SU-DHL-6 (cell line): ENCODE measurements around the gene EPS8.

Source experiments
- EZH2phosphoT487 ChIP-seq: fragments of 200-600 bp; sonication (generic), shearing (Covaris generic); conservative IDR thresholded peaks from 2 replicates; pipeline ENCODE4 v1.6.1; 2018; ENCODE audit warnings: mild to moderate bottlenecking, antibody characterized with exemption, low read length, moderate library complexity, mixed read lengths
- TF ChIP-seq, protein P1 (sequence below): fragments of 200-600 bp; sonication (generic); IDR thresholded peaks from one replicate; pipeline ENCODE4 v1.5.1; 2017; ENCODE audit warnings: antibody characterized with exemption, mild to moderate bottlenecking, low read length, moderate library complexity; ENCODE audit not compliant: insufficient read depth, poor library complexity, severe bottlenecking

- TF ChIP-seq, protein P1, sequence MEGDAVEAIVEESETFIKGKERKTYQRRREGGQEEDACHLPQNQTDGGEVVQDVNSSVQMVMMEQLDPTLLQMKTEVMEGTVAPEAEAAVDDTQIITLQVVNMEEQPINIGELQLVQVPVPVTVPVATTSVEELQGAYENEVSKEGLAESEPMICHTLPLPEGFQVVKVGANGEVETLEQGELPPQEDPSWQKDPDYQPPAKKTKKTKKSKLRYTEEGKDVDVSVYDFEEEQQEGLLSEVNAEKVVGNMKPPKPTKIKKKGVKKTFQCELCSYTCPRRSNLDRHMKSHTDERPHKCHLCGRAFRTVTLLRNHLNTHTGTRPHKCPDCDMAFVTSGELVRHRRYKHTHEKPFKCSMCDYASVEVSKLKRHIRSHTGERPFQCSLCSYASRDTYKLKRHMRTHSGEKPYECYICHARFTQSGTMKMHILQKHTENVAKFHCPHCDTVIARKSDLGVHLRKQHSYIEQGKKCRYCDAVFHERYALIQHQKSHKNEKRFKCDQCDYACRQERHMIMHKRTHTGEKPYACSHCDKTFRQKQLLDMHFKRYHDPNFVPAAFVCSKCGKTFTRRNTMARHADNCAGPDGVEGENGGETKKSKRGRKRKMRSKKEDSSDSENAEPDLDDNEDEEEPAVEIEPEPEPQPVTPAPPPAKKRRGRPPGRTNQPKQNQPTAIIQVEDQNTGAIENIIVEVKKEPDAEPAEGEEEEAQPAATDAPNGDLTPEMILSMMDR, result no peak
- TF ChIP-seq EZH2phosphoT487, result no peak
Observed at GRCh38 chr12:15749937-15750336, 39.3 kb downstream of the EPS8 start.
